Body of pancreas (tissue), 4 donors: Measurements from ENCODE around the gene PPFIA1.

ENCODE experiments used
- CTCF ChIP-seq, 7 experiments: fragments of 450-650 bp in 4 of 7; fragments of 200-600 bp in 3 of 7; sonication (generic) in 3 of 7; IDR thresholded peaks; one replicate each; pipeline ENCODE4 v1.5.1; 2016 to 2019; ENCODE audit warnings: antibody characterized with exemption in 7 of 7
- POLR2A ChIP-seq, 3 donors: fragments of 450-650 bp; IDR thresholded peaks; one replicate each; pipeline ENCODE4 v1.6.1; 2016; ENCODE audit warnings: antibody characterized with exemption in 3 of 3, mild to moderate bottlenecking in 2 of 3

GRCh38 chr11:70420496-70420895, 150.0 kb downstream of the PPFIA1 start:
- TF ChIP-seq CTCF (IDR thresholded peaks at IDR 0.05) = no peak
- TF ChIP-seq POLR2A (IDR thresholded peaks at IDR 0.05) = no peak
